GM18858 (cell line): ENCODE results near the gene ARF4.
A peak's percentile ranks its signal among the peaks of the same experiment; 100 is the strongest.

ENCODE experiments used
- ATAC-seq: cut with Tn5 transposase; IDR thresholded peaks from one replicate; pipeline ENCODE4 v1.9.1; 2021; ENCODE audit not compliant: unreplicated experiment

Gene ARF4

GRCh38 chr3:57582474-57583168 lies 14.5 kb downstream of the ARF4 start:
- no peak for ATAC-seq

- no peak for ATAC-seq
Observed at GRCh38 chr3:57577801-57578200, 19.3 kb downstream of the ARF4 start.

- ATAC-seq, result no peak
Observed at GRCh38 chr3:57575966-57576626, 21.0 kb downstream of the ARF4 start.

GRCh38 chr3:57572096-57572495 lies 25.0 kb downstream of the ARF4 start:
- ATAC-seq, result no peak

GRCh38 chr3:57570878-57571277 lies 26.3 kb downstream of the ARF4 start:
- no peak for ATAC-seq

- no peak for ATAC-seq
Observed at GRCh38 chr3:57569859-57570450, 27.2 kb downstream of the ARF4 start.

- no peak for ATAC-seq
Observed at GRCh38 chr3:57559526-57559925, 37.6 kb downstream of the ARF4 start.

GRCh38 chr3:57557085-57557537 lies 40.0 kb downstream of the ARF4 start:
- ATAC-seq, result no peak

GRCh38 chr3:57556459-57557084 lies 40.6 kb downstream of the ARF4 start:
- ATAC-seq, result peak; percentile 20

GRCh38 chr3:57555738-57556458 lies 41.2 kb downstream of the ARF4 start, which contains the start of gene PDE12:
PDE12 (plus strand) TSS chr3:57556274; CDS start chr3:57556380, 106 bp downstream.
- ATAC-seq, result peak; percentile 69

GRCh38 chr3:57555306-57555705 lies 41.8 kb downstream of the ARF4 start:
- ATAC-seq, result no peak

GRCh38 chr3:57546616-57547015 lies 50.5 kb downstream of the ARF4 start:
- ATAC-seq, result no peak

GRCh38 chr3:57545636-57546268 lies 51.4 kb downstream of the ARF4 start:
- no peak for ATAC-seq

GRCh38 chr3:57544181-57545125 lies 52.7 kb downstream of the ARF4 start, which contains the start of gene DNAH12:
DNAH12 (minus strand) TSS chr3:57544344; CDS start chr3:57542870, 1,474 bp downstream.
- ATAC-seq, result no peak

- no peak for ATAC-seq
Observed at GRCh38 chr3:57538465-57538864, 58.7 kb downstream of the ARF4 start.

GRCh38 chr3:57530071-57530608 lies 67.0 kb downstream of the ARF4 start:
- ATAC-seq, result no peak
